ENCODE measurements around the gene ZFYVE21.

Gene ZFYVE21

DNA sequence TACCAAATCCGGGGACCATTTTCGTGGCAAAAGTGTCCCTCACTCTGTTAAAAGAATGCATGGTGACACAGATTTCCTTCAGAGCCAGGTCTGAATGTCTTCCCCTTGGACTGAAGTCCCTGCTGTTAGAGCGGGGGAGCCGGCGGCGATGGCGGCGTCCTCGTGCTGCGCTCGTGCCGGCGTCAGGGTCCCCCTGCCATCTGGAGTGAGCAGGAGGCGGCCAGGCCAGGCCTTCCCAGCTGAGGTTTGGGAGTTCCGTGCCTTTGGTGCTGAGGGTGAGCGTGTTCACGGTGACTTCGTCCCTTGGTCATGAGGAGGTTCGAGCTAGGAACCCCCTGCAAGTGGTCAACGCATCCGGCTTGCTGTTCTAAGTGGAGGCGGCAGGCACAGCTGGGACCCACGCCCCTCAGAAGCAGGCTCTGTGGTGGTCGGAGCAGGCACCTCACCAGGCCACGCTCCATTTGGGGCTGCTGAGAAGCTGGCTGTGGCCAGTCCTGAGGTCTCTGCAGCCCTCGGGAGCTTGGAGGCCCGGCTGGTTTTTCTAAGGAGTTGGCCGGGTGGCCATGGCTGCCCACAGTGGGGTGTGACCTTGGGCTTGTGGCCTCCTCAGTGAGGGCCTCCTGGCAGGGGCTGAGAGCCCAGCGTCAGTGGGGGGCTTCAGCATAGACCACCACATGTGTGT is 9.5 kb downstream of the ZFYVE21 start:
- DNase-seq (ENCODE audit: low read depth): no peak

- no peak for DNase-seq (ENCODE audit: low read depth)
Observed at GRCh38 chr14:103725739-103726395, 10.3 kb downstream of the ZFYVE21 start.

- DNase-seq (ENCODE audit: low read depth): no peak
Observed at GRCh38 chr14:103726474-103726873, 10.9 kb downstream of the ZFYVE21 start.

- no peak for DNase-seq (ENCODE audit: low read depth)
Observed at GRCh38 chr14:103727313-103727980, 11.8 kb downstream of the ZFYVE21 start.

- DNase-seq (ENCODE audit: low read depth): no peak
Observed at GRCh38 chr14:103728141-103728540, 12.5 kb downstream of the ZFYVE21 start.

DNA sequence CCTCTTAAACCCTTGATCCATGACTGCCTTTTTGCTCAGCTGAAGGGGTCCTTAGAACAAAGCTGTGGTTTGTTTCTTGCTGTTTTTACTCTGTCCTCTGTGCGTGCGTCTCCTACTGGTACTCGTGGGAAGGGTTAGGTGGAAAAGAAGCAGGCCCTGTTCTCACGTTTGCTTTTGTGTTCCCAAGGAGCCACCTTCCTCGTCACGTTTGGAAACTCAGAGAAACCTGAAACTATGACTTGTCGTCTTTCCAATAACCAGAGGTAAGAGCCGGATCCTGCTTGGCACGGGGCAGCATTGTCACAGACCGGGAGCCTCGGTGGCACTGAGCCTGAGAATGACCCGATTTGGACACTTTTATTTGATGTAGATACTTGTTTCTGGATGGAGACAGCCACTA is 13.1 kb downstream of the ZFYVE21 start:
- DNase-seq (ENCODE audit: low read depth): no peak

- DNase-seq (ENCODE audit: low read depth): no peak
Observed at GRCh38 chr14:103729496-103730448, 14.2 kb downstream of the ZFYVE21 start.

DNA sequence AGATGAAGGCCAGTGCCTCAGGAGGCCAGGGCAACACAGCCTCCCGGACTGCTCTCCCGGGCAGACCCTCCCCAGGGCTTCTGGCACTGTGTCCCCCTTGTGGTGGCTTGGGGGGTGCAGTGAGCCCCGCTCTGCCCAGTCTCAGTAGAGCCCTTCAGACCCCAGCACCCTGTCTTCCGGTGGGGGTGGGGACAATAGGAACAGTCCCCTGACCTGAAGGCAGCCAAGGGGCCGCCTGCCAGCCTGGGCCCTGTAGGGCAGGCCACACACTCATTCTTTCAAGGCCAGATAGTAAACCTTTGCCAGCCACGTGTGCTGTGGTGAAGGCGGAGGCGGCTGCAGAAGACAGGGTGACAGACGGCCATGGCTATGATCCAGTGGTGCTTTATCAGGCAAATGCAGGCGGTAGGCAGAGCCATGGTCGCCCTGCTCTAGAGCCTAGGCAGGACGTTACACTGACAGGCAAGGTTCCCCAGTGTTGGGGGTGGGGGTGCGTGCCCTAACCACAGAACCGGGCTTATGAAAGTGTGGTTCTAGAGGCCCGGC is 15.0 kb downstream of the ZFYVE21 start:
- no peak for DNase-seq (ENCODE audit: low read depth)

- DNase-seq (ENCODE audit: low read depth): no peak
Observed at GRCh38 chr14:103731481-103731880, 15.9 kb downstream of the ZFYVE21 start.

DNA sequence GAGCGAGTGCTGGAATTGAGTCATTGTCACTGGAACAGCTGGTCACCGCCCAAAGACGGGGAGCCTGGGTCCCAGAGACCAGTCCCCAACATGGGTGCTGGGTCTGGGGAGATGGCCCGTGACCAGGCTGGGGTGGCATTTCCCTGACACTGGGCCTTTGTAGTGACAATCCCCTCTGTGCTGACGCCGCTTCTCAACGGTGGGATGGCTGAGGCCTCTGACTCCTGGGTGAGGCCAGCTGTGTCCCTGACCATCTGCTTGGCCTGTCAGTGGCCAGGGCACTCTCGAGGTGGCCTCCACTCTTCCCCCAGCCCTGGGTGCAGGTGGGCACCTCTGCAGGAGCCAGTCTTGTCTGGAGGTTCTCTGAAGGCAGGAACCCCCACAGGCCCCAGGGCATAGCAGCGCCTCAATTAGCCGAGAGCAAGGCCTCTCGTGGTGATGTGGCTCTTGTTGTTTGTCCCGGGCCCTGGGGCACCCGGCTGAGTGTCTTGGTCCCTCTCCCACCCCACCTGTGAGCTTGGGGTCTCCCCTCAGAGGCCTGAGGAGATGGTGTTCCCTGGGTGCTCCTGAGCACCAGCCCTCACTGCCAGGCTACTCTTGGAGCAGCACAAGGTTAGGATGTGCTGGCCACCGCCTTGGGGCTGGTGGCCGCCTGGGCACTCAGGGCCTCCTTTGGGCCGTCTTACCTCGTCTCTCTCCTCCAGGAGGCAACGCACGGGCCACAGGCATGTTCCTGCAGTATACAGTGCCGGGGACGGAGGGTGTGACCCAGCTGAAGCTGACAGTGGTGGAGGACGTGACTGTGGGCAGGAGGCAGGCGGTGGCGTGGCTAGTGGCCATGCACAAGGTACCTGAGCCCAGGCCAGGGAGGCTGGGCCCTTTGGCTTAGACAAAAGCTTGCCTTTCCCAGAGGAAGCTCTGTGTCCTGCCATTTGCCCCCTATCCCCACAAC is 16.6 kb downstream of the ZFYVE21 start:
- no peak for DNase-seq (ENCODE audit: low read depth)

- DNase-seq (ENCODE audit: low read depth): no peak
Observed at GRCh38 chr14:103732868-103733620, 17.4 kb downstream of the ZFYVE21 start.

GRCh38 chr14:103733651-103734050 is 18.0 kb downstream of the ZFYVE21 start:
- DNase-seq (ENCODE audit: low read depth): no peak

DNA sequence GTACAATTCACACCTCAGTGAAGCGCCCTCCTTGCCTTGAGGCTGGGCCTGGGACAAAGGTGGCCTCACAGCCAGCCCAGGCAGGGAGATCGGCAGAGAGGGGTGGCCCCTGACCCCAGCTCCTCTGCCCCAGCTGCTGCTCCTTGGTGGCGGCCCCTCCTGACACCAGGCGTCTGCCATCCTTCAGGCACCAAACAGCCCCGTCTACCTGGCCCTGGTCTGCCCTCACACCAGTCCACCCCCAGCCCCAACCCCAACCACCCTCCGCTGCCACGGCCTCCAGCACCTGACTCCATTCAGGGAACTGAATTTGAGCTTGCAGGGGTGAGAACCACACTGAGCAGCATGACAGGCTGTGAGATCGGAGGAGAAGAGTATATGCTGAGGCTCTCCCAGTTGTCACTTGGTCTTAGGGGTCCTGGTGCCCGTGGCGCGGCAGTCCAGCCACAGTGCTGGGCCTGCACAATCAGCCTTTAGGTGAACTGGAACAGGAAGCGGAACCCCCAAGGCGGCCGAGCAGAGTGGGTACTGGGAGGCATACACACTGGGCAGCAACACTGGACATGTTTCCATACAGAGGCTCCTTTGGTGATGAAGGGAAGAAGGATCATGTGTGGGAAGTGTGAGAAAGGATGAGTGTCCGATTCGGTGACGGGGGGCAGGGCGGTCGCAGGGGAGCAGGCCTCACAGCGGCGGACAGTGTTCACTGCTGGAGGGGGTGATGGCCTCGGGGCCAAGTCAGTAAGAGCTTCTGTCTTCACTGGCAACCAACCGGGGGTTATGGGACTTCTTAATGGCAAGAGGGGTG is 18.7 kb downstream of the ZFYVE21 start:
- DNase-seq (ENCODE audit: low read depth): no peak

DNA sequence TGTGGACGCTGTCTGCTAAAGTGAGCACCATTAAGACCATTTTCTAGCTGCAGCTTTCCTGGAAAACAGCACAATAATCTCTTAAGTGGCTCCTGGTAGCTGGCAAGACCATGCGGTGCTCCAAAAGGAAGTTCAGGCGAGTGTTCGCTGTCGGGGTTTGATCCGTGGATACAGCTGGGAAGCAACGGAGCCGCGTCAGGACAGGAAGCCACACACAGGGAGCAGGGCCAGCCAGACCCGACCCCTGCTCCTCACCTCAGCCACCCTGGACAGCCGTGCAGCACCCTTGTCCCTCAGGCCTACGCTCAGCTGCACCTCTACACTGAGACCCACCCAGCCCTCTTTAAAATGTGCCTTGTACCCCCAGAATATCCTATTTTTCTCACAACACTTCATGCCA is 19.4 kb downstream of the ZFYVE21 start:
- no peak for DNase-seq (ENCODE audit: low read depth)

DNA sequence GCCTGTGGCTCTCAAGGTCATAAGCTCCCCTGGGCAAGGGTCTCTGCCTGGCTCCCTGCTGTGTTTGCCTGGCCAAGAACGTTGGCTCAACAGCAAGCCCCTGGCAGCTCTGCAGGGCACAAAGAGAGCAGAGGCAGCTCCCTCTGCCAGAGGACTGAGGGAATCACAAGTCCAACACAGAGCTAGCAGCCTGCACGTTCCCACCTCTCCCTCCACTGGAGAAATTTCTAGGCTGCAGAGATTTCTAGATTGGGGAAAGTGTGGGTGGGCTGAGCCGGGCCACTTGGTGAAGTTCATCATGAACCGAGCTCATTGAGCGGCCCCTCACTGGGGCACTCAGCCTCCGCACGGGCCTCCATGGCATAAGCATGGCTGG is 19.8 kb downstream of the ZFYVE21 start:
- no peak for DNase-seq (ENCODE audit: low read depth)

GRCh38 chr14:103735815-103736545 is 20.4 kb downstream of the ZFYVE21 start:
- DNase-seq (ENCODE audit: low read depth): no peak

- no peak for DNase-seq (ENCODE audit: low read depth)
Observed at GRCh38 chr14:103736546-103737431, 21.2 kb downstream of the ZFYVE21 start.
